Activated naive CD4-positive, alpha-beta T cell treated with Interleukin-2 at 50 U/mL for 16 hours (primary cell): ENCODE data around the gene TSPY3.
"Not testable (repeated sequence)": the region's sequence is repeated elsewhere in the genome, so short reads cannot be mapped to it uniquely, and the experiment has no call there.

Experiments used
- DNase-seq: peaks from one replicate; pipeline ENCODE4 v3.0.0-alpha.2; 2020

The TSPY3 gene

GRCh38 chrY:9398121-9398520, at the start of gene TSPY3:
TSPY3 (plus strand) TSS chrY:9398421; CDS start chrY:9398467, 46 bp downstream.
- not testable (repeated sequence) for DNase-seq

GRCh38 chrY:9357497-9357896, 40.7 kb upstream of the TSPY3 start, which contains the start of gene TSPY8:
TSPY8 (plus strand) TSS chrY:9357797; CDS start chrY:9357843, 46 bp downstream.
- not testable (repeated sequence) for DNase-seq

GRCh38 chrY:9396527-9396926, 1.7 kb upstream of the TSPY3 start:
- not testable (repeated sequence) for DNase-seq
